Renal cortex interstitium (tissue), 11 donors: ENCODE measurements around the gene PSMD9. TPM values are rescaled to one million over a fixed set of nuclear protein-coding genes. Genes with fewer than 3 reads are reported as not detected.

Experiments used
- DNase-seq, 11 donors: peaks; one replicate each; pipeline ENCODE4 v3.0.0-alpha.2; 2013; ENCODE audit warnings: low read depth in 9 of 11, low spot score in 4 of 11; ENCODE audit errors: extremely low read depth in 1 of 11
- polyA plus RNA-seq, 3 donors: library from polyadenylated mRNA; unstranded; fragments of 120-200 nt; gene quantifications; one replicate each; pipeline ENCODE4 v1.2.1, GENCODE V29; 2013; ENCODE audit not compliant: insufficient read length in 3 of 3

The PSMD9 gene
- polyA plus RNA-seq, 3 donors = 48.0 to 61.5 (median 54.7) TPM

DNA sequence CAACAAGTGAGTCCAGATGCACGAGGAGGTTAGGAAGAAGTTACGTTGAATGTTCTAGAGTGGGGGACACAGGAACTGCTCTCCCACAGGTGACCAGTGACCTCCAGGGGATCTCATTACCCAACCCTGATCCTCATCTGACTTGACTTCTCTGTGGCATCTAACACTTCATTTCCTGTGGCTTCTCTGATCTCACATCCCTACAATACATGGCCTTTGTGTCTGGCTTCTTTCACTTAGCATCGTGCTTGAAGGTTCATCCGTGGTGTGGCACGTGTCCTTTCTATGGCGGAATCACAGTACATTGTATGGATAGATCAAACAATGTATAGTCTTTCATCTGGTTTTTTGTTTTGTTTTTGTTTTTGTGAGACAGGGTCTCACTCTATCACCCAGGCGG lies 49.1 kb downstream of the PSMD9 start:
- no peak for DNase-seq

DNA sequence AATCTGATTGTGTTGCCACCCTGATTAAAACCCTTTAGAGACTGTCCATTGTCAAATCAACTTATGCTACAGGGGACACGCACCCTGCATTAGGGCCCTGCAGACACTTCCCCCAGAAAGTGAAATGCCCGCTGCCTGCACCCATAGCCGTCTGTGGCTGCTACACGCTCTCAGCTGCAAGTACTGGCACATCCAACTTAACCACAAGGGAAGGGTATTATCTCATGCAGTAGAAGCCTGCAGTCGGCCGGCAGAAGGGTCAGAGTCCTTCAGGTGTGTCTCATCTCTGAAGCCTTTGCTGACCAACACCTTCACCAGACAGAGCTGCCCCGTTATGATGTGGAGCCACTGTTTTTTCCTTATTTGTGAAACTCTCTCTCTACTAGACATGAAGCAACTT lies 50.6 kb downstream of the PSMD9 start:
- DNase-seq = no peak

DNA sequence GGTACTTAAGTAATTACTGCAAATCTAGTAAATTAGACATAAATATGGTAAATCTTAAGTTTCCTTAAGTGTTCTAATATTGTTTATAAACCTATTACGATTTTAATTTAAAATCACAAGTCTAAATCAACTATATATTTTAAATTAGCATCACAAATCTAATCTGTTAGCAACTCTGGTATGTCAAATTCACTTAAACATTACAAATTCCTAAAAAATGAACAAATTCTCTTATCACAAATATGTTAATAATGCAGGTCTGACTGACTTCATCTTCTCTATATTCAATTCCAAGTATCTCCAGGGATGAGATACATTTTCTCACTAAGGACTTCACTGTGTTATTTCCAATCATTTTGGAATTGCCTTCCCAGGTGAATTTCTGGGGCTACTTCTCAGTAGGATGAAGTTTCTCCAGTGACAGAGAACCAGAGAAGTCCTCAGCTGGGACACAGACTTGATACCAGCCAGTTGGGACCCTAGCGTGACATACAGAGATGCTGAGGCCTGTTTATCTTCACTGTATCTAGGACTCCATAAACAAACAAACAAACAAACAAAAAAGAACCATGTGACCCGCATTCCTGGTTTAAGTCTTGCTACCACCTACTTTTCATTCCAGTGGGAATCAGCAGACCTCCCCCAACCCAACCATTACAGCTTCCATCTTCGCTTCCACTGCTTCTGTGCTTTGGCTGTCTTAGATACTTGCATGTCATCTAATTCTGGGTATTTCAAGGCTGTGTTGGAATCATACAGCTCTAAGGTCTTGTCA lies 51.6 kb downstream of the PSMD9 start:
- DNase-seq = no peak

DNA sequence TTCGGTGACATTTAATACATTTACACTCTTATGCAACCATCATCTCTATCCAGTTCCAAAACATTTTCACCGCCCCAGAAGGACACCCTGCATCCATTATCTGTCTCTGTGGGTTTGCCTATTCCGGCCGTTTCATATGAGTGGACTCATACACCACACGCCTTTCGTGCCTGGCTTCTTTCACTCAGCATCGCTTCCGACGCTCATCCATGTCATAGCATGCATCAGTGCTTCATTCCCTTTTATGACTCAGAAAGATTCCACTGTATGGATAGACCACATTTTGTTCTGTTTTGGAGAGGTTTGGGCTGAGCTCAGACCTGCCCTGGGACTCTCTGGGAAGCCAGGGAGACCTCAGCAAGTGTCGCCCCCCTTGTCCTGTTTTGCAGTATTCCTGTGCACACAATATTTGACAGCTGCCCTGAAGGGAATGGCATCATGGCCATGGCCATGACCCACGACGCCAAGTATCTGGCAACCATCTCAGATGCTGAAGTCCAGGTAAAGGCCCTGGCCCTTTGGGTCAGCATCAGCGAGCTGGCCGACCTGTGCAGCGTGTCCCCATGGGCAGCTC lies 53.6 kb downstream of the PSMD9 start:
- no peak for DNase-seq

DNA sequence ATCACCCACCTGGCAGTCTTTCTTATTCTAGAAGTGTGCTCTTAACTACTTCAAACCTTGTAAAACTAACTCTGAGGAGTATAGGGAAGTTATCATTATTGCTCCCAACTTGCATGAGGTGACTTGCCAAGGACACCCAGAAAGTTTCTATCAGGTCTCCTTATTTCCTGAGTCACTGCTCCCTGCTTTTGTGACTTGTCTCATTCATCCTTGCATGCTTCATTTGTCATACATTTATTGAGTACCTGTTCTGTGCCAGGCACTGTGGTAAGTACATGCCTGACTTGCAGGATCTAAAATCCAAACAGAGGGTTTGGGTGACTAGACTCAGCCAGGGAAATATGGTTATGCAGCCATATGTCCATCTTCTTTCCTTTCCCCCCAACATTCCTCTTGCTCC lies 55.3 kb downstream of the PSMD9 start:
- no peak for DNase-seq

DNA sequence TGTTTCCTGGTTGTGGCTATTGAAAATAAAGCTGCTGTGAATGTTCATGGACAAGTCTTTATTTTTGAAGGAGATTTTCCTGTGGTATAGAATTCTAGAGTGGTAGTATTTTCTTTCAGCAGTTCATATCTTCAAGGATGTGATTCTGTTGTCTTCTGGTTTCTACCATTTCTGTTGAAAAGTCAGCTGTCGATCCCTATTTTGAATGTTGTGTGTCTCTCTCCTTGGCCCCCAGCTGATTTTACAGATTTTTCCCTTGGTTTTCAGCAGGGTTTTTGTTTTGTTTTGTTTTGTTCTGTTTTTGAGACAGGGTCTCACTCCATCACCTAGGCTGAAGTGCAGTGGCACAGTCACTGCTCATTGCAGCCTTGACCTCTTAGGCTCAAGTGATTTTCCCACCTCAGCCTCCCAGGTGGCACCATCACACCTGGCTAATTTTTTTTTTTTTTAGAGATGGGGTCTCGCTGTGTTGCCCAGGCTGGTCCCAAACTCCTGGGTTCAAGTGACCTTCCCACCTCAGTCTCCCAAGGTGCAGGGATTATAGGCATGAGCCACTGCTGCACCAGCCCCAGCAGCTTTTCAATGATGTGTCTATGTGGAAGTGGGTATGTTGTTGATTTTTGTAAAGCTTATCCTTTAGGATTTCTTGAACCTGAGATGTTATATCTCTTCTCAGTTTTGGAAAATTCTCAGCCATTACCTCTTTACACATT lies 57.9 kb downstream of the PSMD9 start:
- no peak for DNase-seq

DNA sequence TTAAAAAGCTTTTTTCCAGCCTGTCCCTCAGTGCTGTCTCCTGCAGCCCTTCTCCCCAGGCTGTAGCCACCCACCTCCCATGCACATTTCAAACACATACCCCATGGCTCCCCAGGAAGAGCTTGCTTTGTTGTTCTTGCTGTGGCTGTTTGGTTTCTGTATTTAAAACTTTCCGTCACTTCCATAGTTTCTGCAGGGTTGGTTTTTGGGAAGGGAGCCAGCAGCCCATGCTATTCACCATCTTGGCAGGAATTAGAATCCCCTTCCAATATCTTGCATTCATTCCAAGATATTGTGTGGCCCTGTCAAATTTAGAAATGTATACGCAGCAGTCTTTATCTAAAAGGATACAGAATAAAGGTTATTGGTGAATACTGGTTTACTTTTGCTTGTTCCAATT lies 59.4 kb downstream of the PSMD9 start:
- DNase-seq = no peak

DNA sequence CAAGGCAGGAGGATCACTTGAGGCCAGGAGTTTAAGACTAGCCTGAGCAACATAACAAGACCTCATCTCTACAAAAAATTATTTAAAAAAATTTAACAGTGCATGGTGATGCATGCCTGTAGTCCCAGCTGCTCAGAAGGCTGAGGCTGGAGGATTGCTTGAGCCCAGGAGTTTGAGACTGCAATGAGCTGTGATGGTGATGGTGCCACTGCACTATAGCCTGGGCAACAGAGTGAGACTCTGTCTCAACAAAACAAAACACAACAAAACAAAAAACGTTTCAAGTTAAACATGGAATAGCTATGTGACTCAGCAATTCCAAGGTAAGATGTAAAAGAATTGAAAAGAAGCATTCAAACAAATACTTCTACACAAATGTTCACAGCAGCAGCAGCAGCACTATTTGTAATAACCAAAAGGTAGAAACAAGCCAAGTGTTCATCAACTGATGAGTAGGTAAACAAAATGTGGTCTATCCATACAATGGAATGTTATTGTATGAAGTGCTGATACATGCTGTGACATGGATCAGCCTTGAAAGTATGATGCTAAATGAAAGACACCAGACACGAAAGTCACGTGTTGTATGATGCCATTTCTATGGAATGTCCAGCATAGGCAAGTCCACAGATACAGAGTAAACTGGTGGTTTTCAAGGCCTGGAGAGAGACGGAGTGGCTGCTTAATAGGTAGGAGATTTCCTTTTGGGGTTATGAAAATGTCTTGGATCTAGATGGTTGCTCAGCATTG lies 61.2 kb downstream of the PSMD9 start:
- DNase-seq = no peak

DNA sequence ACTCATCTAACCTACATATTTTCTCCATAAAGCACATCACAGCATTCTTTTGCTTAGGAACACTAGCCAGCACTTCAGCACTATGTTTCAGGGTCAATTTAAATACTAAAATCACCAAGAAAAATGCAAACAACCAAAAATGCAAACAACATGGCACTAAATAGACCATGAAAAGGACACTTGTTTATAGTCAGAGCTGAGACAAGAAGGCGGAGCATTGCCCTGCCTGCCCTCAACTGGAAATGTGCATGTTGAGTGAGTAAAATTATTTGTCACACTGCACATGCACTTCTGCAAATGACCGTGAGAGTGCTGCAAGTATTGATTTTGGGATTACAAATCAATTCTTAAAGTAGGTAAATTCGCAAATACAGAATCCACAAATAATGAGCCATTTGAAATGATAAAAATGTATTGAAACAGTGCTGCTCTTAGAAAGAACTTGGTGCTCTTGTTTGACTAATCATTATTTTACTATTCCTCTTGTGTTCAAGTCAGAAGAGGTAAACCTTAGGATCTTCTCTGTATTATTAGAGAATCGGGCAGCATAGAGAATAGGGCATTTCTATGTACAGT lies 64.6 kb downstream of the PSMD9 start:
- no peak for DNase-seq

DNA sequence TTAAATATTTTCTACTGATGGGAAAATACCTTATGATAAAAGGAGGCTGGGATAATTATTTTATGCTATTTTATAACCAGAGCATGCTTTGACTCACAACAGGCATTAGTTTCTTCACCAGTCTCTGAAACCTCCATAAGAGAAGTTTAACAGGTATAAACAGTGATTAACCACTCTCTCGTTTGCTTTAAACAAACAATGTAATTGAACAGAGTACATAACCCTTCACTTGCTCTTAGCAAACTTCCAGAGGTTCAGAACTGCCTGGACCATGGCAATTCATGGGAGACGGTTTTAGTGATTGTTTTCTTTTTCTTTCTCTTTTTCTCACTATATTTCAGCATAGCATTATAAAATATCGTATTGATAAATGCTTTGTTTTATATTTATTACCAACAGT lies 65.1 kb downstream of the PSMD9 start:
- DNase-seq = no peak

DNA sequence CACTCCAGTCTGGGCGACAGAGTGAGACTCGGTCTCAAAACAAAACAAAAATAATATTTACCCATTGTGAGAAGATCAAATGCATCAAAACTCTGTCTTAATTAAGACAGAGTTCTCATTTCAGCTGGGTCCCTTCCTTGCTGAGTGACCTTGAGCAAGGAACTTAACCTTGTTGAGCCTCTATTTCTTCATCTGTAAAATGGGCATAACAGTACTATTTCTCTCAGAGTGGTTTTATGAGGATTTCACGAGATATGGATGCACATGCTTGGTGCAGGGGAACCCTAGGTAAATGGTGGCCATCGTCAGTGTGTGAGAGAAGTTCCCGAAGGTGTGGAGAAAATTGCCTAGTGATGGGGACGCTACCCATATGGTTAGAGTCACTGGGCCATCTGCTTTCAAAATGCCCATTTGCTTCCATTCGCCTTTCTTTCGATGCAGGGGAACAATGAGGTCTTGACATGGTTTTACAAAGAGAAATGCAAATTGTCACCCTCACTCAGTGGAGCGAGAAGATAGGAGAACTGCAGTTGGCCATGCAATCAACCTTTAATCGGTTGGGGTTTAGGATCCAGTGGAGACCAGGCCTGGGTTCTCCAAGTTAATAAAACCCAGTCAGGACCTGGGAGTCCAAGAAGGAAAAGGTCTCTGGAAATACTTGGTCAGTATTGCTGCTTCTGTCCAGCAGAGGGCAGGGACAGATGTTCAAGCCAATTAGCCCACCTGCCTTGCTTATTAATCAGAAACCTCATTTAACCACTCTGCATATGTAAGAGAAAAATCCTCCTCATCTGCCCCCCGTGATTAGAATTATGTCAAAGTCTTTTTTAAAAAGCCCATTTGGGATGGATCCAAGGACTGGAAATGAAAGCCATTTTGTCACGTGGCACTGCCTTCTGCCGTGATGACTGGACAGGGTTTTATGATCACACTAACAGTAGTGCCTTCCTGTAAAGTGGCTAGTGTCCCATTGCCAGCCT lies 67.0 kb downstream of the PSMD9 start:
- DNase-seq = no peak

DNA sequence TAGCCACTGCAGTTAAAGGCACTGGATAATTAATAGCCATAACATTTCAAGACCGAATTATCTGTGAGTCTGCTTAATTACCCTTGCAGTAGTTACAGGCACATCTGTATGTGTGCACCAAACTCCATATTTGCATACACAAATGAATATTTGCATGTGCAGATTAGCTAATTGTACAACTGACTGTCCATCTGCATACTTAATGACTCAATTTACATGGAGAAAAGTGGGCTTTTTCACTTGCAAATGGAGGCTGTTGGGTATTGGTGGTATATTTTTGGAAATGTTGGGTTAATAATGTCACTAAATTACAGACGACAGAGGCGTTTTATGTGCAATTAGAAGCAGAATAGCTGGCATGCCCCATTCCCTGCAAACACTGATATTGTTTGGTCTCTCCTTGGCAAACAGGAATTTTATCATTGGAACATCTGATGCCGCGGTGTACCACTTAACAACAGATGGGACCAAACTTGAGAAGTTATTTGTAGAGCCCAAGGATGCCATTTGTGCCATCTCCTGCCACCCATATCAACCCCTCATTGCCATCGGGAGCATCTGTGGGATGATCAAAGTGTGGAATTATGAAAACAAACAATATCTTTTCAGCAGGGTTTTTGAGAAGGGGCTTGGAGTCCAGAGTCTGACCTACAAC lies 69.4 kb downstream of the PSMD9 start:
- no peak for DNase-seq

DNA sequence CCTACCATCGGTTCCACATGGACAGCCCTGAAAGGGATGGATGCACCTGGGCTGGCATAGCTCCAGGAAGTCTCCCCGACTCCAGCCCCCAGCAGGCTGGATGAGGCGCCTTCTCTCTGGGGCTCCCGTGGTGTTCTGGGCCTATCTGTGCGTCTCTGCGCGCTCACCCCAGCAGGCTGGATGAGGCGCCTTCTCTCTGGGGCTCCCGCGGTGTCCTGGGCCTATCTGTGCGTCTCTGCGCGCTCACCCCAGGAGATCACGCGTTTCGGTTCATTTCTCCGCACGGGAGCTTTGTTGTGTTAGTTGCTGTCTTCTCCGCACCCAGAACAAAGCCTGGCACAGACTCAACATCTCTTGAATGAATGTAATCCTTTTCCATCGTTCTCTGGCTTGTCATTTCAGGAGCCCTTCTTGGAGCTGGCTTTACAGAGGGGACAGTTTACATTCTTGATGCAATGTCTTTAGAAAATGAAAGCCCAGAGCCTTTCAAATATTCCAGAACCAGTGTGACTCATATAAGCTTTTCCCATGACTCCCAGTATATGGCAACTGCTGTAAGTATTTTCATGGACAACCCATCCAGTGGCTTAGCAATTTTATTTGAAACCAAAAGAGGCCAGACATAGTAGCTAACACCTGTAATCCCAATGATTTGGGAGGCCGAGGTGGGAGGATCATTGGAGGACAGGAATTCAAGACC lies 70.1 kb downstream of the PSMD9 start:
- no peak for DNase-seq

DNA sequence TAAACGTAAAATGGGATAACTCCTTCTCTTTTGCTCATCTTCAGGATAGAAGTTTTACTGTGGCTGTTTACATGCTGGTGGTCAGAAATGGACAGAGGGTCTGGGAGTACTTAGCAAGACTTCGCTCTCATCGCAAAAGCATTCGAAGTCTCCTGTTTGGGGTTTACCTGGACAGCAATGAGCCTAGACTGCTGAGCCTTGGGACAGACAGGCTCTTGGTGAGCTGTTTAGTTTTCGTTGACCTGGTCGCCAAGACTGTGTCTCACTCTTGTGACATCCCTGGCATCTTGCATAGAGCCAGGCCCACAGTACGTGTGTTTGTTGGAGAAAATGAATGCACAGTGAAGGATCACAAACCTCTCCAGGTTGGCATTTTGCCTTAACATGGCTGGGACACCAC lies 72.0 kb downstream of the PSMD9 start:
- no peak for DNase-seq

DNA sequence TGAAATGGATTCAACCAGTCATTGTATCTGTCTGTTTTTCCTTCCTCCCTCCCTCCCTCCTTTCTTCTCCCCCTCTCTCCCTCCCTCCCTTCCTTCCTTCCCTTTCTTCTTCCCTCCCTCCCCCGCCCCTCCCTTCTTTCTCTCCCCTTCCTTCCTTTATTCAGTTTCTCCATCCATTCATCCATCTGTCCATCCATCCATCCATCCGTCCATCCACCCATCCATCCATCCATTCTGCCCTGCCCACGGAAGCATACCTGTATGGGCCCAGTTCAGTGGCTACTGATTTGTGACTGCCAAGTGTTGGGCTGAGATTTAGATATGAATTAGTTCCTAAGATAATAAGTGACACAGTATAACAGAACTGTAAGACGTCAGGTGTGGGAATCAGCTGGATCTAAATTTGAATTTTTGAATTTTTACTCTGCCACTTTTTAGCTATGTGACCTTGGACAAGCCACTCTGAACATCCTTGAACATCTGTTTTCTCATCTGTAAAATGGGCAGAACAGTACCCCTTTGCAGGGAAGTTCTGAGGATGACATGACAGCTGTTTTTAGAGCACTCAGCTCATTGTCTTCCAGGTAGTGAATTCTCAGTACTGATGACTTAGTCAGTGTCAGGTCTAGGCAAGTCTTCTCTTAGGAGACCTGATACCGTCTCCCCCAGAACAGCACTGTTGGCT lies 72.7 kb downstream of the PSMD9 start:
- DNase-seq = no peak

DNA sequence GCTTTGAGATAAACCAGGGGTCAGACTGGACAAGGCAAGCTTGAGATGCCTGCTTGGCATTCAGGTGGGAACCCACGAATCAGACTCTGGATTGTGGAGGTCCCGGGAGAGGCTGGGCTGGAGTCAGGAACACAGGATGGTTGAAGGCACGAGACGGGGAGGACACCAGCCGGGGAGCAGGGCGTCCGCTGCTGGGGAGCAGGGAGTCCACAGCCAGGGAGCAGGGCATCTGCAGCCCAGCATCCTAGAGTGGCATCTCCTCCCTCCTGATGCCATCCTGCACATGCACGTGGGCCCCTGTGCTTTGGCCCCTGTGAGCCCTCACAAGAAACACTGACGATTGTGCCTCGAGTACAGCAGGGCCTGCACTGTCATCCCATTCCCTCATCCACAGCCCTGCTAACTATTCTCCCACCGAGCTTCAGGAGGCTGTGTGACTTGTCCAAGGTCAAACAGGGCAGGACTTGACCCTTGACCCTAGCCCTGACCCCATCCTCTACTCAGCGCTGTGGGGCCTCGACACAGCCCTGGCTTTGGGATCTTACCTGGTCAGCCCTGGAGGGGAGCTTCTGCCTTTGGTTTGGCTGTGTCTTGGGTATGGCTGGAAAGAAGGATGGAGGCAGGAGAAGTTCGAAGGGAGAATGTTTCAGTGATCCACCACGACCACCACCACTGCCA lies 74.9 kb downstream of the PSMD9 start:
- DNase-seq = no peak
